IPS-11a (cell line): ENCODE data around the gene IGF2R.
"Not testable (repeated sequence)": the region's sequence is repeated elsewhere in the genome, so short reads cannot be mapped to it uniquely, and the experiment has no call there.

Source experiments
- H3K4me3 ChIP-seq: one replicate; pipeline ENCODE4 v1.5.1; 2013; ENCODE audit warnings: low read depth, low read length, control low read depth

Gene IGF2R

GRCh38 chr6:160133441-160134336 is 164.8 kb downstream of the IGF2R start:
- H3K4me3 ChIP-seq = no peak overlapping the region

- H3K4me3 ChIP-seq = not testable (repeated sequence)
These were observed 165.5 kb downstream of the IGF2R start for GRCh38 chr6:160134337-160134751.

- H3K4me3 ChIP-seq = no peak overlapping the region
These were observed 166.1 kb downstream of the IGF2R start for GRCh38 chr6:160134779-160135547.

GRCh38 chr6:160135907-160136655 is 167.2 kb downstream of the IGF2R start:
- no peak overlapping the region for H3K4me3 ChIP-seq

GRCh38 chr6:160137130-160137988 is 168.5 kb downstream of the IGF2R start:
- H3K4me3 ChIP-seq = no peak overlapping the region

GRCh38 chr6:160137989-160138835 is 169.3 kb downstream of the IGF2R start:
- no peak overlapping the region for H3K4me3 ChIP-seq

- H3K4me3 ChIP-seq = no peak overlapping the region
These were observed 170.0 kb downstream of the IGF2R start for GRCh38 chr6:160138839-160139419.

- no peak overlapping the region for H3K4me3 ChIP-seq
These were observed 170.6 kb downstream of the IGF2R start for GRCh38 chr6:160139420-160139851.

GRCh38 chr6:160140493-160140892 is 171.6 kb downstream of the IGF2R start:
- not testable (repeated sequence) for H3K4me3 ChIP-seq

GRCh38 chr6:160141001-160141726 is 172.3 kb downstream of the IGF2R start:
- H3K4me3 ChIP-seq = no peak overlapping the region

GRCh38 chr6:160142115-160142715 is 173.3 kb downstream of the IGF2R start:
- no peak overlapping the region for H3K4me3 ChIP-seq

GRCh38 chr6:160146454-160147145 is 177.7 kb downstream of the IGF2R start:
- no peak overlapping the region for H3K4me3 ChIP-seq

- H3K4me3 ChIP-seq = no peak overlapping the region
These were observed 178.3 kb downstream of the IGF2R start for GRCh38 chr6:160147146-160147536.

GRCh38 chr6:160154471-160154870 is 185.6 kb downstream of the IGF2R start:
- no peak overlapping the region for H3K4me3 ChIP-seq

GRCh38 chr6:160156842-160157241 is 188.0 kb downstream of the IGF2R start:
- H3K4me3 ChIP-seq = no peak overlapping the region

GRCh38 chr6:160160450-160160849 is 191.6 kb downstream of the IGF2R start:
- H3K4me3 ChIP-seq = no peak overlapping the region
